ENCODE results near the gene MYBBP1A. TPM values are rescaled to one million over a fixed set of nuclear protein-coding genes. Genes with fewer than 3 reads are reported as not detected.

The MYBBP1A gene
- total and polyA plus RNA-seq, 9 of the 15 experiments (the other 6 are each of a cell fraction or from before 2014, with no cell fraction given): 2.0 to 114 (median 47.2) TPM

GRCh38 chr17:4492721-4493561 is 62.2 kb downstream of the MYBBP1A start (continued):
- TF ChIP-seq ARHGAP35 (IDR thresholded peaks at IDR 0.05; ENCODE audit: partially characterized antibody) (no peak), TAL1 (IDR thresholded peaks at IDR 0.05) (no peak), POLR2AphosphoS5 (IDR thresholded peaks at IDR 0.05; ENCODE audit: control insufficient read depth, insufficient read depth, low read depth, low read length) (no peak), ZNF24 (IDR thresholded peaks at IDR 0.05) (no peak), ZNF583 (CRISPR knock-in tag; IDR thresholded peaks at IDR 0.05) (no peak), CXXC5 (CRISPR knock-in tag; IDR thresholded peaks at IDR 0.05) (0 out of 2 replicates have a peak, but pooled peaks have one; percentile 23), TEAD1 (CRISPR knock-in tag; IDR thresholded peaks at IDR 0.05) (peak in 1 of 2 experiments; percentile 27; a peak in 1 of 4 replicates), EHMT2 (IDR thresholded peaks at IDR 0.05) (peak; percentile 98), SIN3A (IDR thresholded peaks at IDR 0.05; ENCODE audit: borderline replicate concordance in 2 of 2, control insufficient read depth in 1 of 2, low read depth in 2 of 2, low read length in 2 of 2) (0 out of 4 replicates have a peak, but pooled peaks of 1 of the 2 experiments have one; percentile 30), FOXM1 (IDR thresholded peaks at IDR 0.05; ENCODE audit: low read depth) (no peak), FOXM1 (CRISPR knock-in tag; IDR thresholded peaks at IDR 0.05; ENCODE audit: low read depth) (no peak), ZNF507 (tag; conservative IDR thresholded peaks at IDR 0.05) (no peak), NR2C2 (CRISPR knock-in tag; IDR thresholded peaks at IDR 0.05) (peak; percentile 89), NR2C2 (tag; IDR thresholded peaks at IDR 0.05) (peak; percentile 84), CHAMP1 (IDR thresholded peaks at IDR 0.05) (0 out of 2 replicates have a peak, but pooled peaks have one; percentile 41), GABPB1 (CRISPR knock-in tag; IDR thresholded peaks at IDR 0.05) (0 out of 2 replicates have a peak, but pooled peaks have one; percentile 25), ZNF197 (CRISPR knock-in tag; IDR thresholded peaks at IDR 0.05; ENCODE audit: low read depth) (0 out of 2 replicates have a peak, but pooled peaks have one; percentile 57), ZNF41 (CRISPR knock-in tag; conservative IDR thresholded peaks at IDR 0.05) (no peak), AFF1 (IDR thresholded peaks at IDR 0.05; ENCODE audit: low read depth in 1 of 2, partially characterized antibody in 2 of 2) (peak in 1 of 2 experiments; percentile 89)

All from K562 (cell line).